Activated naive CD4-positive, alpha-beta T cell treated with anti-CD3 and anti-CD28 coated beads, Interleukin-2, amount 10 ng/mL, durations not matched to agents 7 days and 5 days (primary cell): ENCODE results near the gene LAGE3.
A peak's percentile ranks its signal among the peaks of the same experiment; 100 is the strongest.

Source experiments
- CTCF ChIA-PET: fragments of 350-600 bp; sonication (Branson Sonifier 250); formaldehyde crosslinking; loops from one replicate; lab custom pipeline; 2021; ENCODE audit warnings: antibody characterized with exemption; lab: Charles Lee
- DNase-seq: peaks from one replicate; pipeline ENCODE4 v3.0.0-alpha.2; 2020
- H3K27ac Mint-ChIP-seq: one replicate; pipeline ENCODE4 v1.8.0; 2021; ENCODE audit warnings: mild to moderate bottlenecking, moderate library complexity, mixed read lengths
- H3K27me3 Mint-ChIP-seq: one replicate; pipeline ENCODE4 v1.8.0; 2021; ENCODE audit warnings: mild to moderate bottlenecking, mixed read lengths
- H3K36me3 Mint-ChIP-seq: one replicate; pipeline ENCODE4 v1.8.0; 2021; ENCODE audit warnings: mixed read lengths
- H3K4me1 Mint-ChIP-seq: one replicate; pipeline ENCODE4 v1.8.0; 2021; ENCODE audit warnings: mixed read lengths
- H3K4me3 Mint-ChIP-seq: one replicate; pipeline ENCODE4 v1.8.0; 2021; ENCODE audit warnings: mild to moderate bottlenecking, moderate library complexity, mixed read lengths
- H3K9me3 Mint-ChIP-seq: one replicate; pipeline ENCODE4 v1.8.0; 2021; ENCODE audit warnings: mixed read lengths

Gene LAGE3

DNA sequence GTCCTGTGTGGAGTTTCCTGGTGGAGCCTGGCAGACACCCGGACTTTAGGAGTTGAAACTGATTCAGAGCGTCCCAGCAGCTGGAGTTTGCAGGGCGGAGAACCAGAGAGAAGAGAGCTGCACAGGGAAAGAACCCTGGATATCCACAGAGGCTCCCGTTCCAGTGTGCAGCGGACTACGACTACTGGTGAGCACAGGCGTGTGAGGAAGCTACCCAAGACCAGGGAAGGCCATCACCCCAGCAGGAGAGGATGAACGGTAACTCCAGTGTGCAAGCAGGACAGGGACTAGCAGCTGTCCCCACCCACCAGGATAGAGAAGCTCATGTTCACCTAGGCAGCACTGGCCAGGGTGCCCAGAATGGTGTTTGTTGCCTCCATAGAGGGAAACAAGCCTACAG is 2.3 kb downstream of the LAGE3 start:
- H3K4me3 Mint-ChIP-seq, result peak overlapping the region; percentile 82

DNA sequence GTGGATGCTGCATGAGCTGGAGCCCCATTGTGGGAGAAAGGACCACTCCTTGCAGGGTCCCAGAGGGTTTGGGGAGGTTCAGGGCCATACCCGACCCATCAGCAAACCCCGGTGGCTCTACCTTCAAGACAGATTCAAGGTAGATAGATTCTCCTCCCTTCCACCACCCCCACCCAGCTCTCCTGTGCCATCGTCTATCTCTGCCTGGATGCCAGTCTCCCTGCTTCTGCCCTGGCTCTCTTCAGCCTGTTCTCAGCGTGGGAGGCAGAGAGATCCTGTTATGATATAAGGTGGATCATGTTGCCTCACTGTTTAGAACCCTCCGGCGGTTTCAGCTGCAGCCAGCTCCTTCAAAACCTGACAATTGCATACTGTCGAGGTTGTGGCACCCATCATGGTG is 5.4 kb downstream of the LAGE3 start:
- H3K36me3 Mint-ChIP-seq, result peaks cover 6% of the 10 kb centered on the region
- CTCF ChIA-PET, result no interaction called here
- H3K27me3 Mint-ChIP-seq, result no peaks in the 10 kb centered on the region
- H3K9me3 Mint-ChIP-seq, result no peaks in the 10 kb centered on the region
- no peak overlapping the region for H3K27ac Mint-ChIP-seq
- DNase-seq, result no peak
- no peak overlapping the region for H3K4me3 Mint-ChIP-seq
- peaks cover 28% of the 10 kb centered on the region for H3K4me1 Mint-ChIP-seq

More for the DNA sequence above, 2.3 kb downstream of the LAGE3 start:
- Mint-ChIP-seq H3K9me3 (no peaks in the 10 kb centered on the region), H3K27me3 (no peaks in the 10 kb centered on the region), H3K27ac (peak overlapping the region; percentile 67), H3K36me3 (peaks cover 5% of the 10 kb centered on the region), H3K4me1 (peaks cover 33% of the 10 kb centered on the region)
- DNase-seq, result no peak
- CTCF ChIA-PET, result interaction anchor here (1.2 to 1.5 kb wide), 2 partner anchors 50 to 104 kb away, joined by 3 to 4 read pairs; no protein-coding TSS in a partner anchor

DNA sequence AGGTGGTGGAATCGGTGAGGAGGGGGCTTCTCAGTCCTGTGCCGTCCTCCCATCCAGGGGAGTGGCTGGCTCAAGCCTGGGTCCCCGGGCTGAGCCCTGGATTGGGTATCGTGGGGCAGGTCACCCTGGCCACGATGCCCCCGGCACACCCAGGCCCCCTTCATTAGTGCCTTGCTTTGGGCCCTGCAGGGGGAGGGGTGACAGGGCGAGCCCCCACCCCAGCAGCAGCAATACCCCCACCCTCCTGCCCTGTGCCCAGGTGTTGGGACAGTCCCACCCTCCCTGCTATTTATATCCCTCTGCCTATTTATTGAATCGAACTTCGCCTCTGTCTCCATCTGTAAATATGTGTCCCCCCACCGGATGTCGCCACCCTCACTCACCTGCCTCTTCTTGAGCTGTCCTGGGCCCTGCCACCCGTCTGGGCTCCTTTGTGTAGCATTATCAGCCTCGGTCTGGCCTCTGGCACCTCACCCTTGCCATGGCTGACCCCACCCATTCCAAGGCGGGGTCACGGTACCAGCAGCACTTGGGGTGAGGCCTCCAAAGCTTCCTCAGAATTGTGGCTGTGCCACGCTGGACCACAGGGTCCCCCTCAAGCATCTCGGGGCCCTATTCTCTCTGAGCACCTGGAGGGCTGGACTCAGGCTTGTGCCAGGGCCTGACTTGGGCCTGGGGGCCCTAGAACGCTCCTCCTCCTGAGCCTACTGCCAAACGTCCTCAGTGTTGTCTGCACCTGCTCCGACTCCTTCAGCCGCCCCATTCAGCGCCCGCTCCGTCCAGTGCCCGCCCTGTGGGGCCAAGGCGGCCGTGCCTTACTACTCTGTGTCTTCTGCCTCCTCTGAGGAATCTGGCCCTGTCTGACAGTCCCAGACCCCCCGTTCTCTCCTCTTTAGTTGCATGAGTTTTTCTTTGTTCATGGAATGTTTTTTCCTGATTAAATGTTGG is 6.1 kb downstream of the LAGE3 start:
- CTCF ChIA-PET, result no interaction called here
- Mint-ChIP-seq H3K27ac (no peak overlapping the region), H3K4me1 (peaks cover 23% of the 10 kb centered on the region)

DNA sequence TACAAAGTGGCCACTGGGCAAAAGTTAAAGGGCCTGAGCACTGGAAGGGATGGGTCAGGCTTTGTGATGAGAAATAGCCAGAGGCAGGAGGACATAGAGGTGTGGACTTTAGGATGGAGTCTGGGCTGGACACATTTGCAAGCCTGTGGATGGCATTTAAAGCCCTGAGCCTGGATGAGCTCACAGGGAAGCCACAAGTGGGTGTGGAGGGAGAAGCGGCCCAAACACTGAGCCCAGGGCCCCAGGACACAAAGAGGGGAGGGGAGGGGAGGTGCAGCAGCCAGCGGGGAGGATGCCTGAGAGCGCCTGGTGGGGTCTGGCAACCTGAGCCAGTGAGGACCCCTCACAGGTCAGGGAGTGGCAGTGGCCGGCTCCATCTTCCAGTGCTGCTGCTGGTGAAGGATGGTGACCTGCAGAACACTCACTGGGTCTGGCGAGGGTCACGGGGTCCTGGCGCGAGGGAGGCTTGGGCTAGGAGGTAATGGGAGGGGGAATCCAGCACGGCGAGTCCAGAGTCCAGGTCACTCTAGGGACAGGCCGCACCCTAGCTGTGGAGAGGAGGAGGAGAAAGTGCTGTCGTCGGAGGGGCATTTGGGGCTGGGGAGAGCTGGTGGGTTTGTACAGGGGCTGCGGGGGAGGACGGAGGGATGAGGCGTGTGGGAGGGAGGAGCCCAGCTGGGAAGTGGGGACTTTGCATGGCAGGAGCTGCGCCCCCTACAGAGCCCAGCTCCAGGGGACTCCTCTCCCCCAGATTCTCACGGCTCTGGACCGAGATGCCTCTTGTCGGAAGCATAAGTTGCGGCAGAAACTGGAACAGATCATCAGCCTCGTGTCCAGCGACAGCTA is 7.0 kb downstream of the LAGE3 start:
- Mint-ChIP-seq H3K36me3 (peaks cover 6% of the 10 kb centered on the region), H3K4me3 (no peak overlapping the region), H3K9me3 (no peaks in the 10 kb centered on the region), H3K4me1 (peaks cover 15% of the 10 kb centered on the region), H3K27ac (no peak overlapping the region), H3K27me3 (no peaks in the 10 kb centered on the region)
- CTCF ChIA-PET, result no interaction called here
- DNase-seq, result no peak

More for the DNA sequence above, 6.1 kb downstream of the LAGE3 start:
- no peak for DNase-seq
- Mint-ChIP-seq H3K9me3 (no peaks in the 10 kb centered on the region), H3K4me3 (no peak overlapping the region), H3K36me3 (peaks cover 6% of the 10 kb centered on the region), H3K27me3 (no peaks in the 10 kb centered on the region)

DNA sequence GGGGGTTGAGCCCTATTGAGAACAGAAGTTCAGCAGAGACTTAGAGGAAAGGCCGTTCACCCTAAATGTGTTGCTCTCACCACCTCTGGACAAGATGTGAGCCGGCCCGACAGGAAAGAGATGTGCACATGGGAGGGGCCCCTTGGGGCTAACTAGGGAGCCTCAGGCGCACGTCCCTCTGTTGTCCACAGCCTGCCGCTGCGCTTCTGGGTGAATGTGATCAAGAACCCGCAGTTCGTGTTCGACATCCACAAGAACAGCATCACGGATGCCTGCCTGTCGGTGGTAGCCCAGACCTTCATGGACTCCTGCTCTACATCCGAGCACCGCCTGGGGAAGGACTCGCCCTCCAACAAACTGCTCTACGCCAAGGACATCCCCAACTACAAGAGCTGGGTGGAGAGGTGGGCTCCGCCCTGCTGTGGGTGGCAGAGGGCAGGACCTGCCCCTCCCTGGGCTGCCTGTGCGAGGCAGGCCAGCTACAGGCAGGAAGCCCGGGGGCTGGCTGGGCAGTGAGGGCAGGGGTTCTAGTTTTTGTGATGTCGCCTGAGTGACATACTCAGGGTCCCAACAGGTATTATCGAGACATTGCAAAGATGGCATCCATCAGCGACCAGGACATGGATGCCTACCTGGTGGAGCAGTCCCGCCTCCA is 8.0 kb downstream of the LAGE3 start:
- H3K27ac Mint-ChIP-seq, result no peak overlapping the region
- no peak overlapping the region for H3K4me3 Mint-ChIP-seq
- CTCF ChIA-PET, result no interaction called here
- H3K27me3 Mint-ChIP-seq, result no peaks in the 10 kb centered on the region
- no peaks in the 10 kb centered on the region for H3K9me3 Mint-ChIP-seq
- peaks cover 6% of the 10 kb centered on the region for H3K36me3 Mint-ChIP-seq
- DNase-seq, result no peak
- H3K4me1 Mint-ChIP-seq, result peaks cover 8% of the 10 kb centered on the region

DNA sequence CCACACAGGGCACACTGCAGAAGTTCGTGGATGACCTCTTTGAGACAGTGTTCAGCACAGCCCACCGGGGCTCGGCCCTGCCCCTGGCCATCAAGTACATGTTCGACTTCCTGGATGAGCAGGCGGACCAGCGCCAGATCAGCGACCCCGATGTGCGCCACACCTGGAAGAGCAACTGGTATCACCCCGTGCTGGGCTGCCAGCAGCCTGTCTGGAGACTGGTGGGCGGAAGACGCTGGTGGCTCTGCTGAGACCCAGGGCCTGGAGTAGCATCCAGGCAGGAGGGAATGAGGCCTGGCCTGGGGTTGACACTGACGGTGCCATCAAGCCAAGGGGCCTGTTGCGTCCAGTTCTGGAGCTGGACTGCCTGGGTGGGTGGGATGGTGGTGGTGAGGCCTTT is 8.6 kb downstream of the LAGE3 start:
- no peak for DNase-seq

DNA sequence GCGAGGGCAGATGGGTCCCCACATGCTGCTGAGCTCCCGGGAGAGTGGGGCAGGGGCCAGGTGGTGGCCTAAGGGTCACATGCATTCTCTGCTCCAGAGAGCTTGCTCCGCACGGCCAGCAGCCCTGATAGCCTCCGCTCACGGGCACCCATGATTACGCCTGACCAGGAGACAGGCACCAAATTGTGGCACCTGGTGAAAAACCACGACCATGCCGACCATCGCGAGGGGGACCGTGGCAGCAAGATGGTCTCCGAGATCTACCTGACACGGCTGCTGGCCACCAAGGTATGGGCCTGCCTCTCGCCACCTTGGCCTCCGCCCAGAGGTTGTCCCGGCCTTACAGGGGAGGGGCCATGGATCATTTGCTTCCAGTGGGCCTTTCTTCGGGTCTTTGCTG is 9.2 kb downstream of the LAGE3 start:
- H3K4me3 Mint-ChIP-seq, result no peak overlapping the region
- CTCF ChIA-PET, result no interaction called here

More for the DNA sequence above, 8.6 kb downstream of the LAGE3 start:
- peaks cover 4% of the 10 kb centered on the region for H3K4me1 Mint-ChIP-seq
- CTCF ChIA-PET, result no interaction called here
- H3K9me3 Mint-ChIP-seq, result no peaks in the 10 kb centered on the region
- H3K27ac Mint-ChIP-seq, result no peak overlapping the region
- no peak overlapping the region for H3K4me3 Mint-ChIP-seq
- no peaks in the 10 kb centered on the region for H3K27me3 Mint-ChIP-seq
- peaks cover 4% of the 10 kb centered on the region for H3K36me3 Mint-ChIP-seq

DNA sequence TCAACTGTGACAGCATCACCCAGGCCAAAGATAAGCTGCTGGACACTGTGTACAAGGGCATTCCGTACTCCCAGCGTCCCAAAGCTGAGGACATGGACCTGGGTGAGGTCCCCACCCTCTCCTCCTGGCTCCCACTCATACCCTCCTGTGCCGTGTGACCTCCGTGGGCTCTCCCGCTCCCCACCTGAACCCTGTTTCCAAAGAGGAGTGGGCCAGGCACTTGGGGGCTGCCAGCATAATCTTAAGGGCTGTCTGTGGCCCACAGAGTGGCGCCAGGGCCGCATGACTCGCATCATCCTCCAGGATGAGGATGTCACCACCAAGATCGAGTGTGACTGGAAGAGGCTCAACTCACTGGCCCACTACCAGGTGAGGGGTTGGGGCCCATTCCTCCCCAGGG is 10.0 kb downstream of the LAGE3 start:
- Mint-ChIP-seq H3K9me3 (no peaks in the 10 kb centered on the region), H3K4me1 (peaks cover 3% of the 10 kb centered on the region), H3K4me3 (no peak overlapping the region), H3K27me3 (no peaks in the 10 kb centered on the region), H3K36me3 (peaks cover 3% of the 10 kb centered on the region), H3K27ac (no peak overlapping the region)
- DNase-seq, result no peak
- CTCF ChIA-PET, result no interaction called here

More for the DNA sequence above, 9.2 kb downstream of the LAGE3 start:
- Mint-ChIP-seq H3K9me3 (no peaks in the 10 kb centered on the region), H3K27me3 (no peaks in the 10 kb centered on the region), H3K27ac (no peak overlapping the region), H3K4me1 (peaks cover 3% of the 10 kb centered on the region), H3K36me3 (peaks cover 3% of the 10 kb centered on the region)
- DNase-seq, result no peak

DNA sequence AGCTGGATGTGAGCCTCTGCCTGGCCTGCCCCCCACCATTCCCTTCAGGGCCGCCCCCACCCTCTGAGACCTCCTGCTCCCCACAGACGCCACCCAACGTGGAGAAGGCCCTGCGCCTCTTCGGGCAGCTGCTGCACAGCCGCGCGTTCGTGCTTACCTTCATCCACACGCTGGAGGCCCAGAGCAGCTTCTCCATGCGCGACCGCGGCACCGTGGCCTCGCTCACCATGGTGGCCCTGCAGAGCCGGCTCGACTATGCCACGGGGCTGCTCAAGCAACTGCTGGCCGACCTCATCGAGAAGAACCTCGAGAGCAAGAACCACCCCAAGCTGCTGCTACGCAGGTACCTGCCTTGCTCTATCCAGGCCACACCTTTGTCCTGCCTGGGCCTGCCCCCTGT is 10.9 kb downstream of the LAGE3 start:
- H3K27ac Mint-ChIP-seq, result no peak overlapping the region
- H3K9me3 Mint-ChIP-seq, result no peaks in the 10 kb centered on the region
- CTCF ChIA-PET, result no interaction called here
- peaks cover 3% of the 10 kb centered on the region for H3K36me3 Mint-ChIP-seq
- H3K27me3 Mint-ChIP-seq, result no peaks in the 10 kb centered on the region
- peaks cover 3% of the 10 kb centered on the region for H3K4me1 Mint-ChIP-seq
- no peak for DNase-seq
- no peak overlapping the region for H3K4me3 Mint-ChIP-seq

DNA sequence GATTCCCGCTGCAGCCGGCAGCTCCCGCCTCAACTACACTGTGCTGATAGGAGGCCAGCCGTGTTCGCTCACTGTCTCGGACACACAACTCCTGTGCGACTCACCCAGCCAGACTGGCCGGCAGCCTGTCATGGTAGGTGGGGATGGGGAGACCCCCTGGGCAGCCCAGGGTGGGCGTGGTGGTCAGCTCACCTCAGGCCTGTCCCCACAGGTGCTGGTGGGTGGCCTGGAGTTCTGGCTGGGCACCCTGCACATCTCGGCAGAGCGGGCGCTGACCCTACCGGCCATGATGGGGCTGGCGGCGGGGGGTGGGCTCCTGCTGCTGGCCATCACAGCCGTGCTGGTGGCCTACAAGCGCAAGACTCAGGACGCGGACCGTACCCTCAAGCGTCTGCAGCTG is 11.5 kb downstream of the LAGE3 start:
- Mint-ChIP-seq H3K9me3 (no peaks in the 10 kb centered on the region), H3K27ac (no peak overlapping the region), H3K4me1 (no peaks in the 10 kb centered on the region), H3K4me3 (no peak overlapping the region), H3K27me3 (no peaks in the 10 kb centered on the region), H3K36me3 (peaks cover 3% of the 10 kb centered on the region)
- DNase-seq, result no peak
- CTCF ChIA-PET, result no interaction called here

DNA sequence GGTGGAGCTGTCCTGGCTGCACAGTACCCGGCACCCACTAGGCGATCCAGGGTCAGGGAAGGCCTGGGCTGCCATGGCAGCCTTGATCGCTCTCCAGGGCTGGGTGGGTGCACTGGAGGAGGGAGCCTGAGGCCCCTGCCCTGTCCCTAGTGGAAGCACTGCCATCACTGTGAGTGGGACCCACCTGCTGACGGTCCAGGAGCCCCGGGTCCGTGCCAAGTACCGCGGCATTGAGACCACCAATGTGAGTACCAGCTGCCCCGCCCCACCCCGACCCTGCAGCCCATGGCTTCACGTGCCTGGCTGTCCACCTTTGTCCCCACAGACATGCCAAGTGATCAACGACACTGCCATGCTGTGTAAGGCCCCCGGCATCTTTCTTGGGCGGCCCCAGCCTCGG is 12.2 kb downstream of the LAGE3 start:
- CTCF ChIA-PET, result no interaction called here
- H3K27me3 Mint-ChIP-seq, result no peaks in the 10 kb centered on the region
- H3K4me3 Mint-ChIP-seq, result no peak overlapping the region
- H3K9me3 Mint-ChIP-seq, result no peaks in the 10 kb centered on the region
- H3K4me1 Mint-ChIP-seq, result no peaks in the 10 kb centered on the region
- H3K36me3 Mint-ChIP-seq, result peaks cover 1% of the 10 kb centered on the region
- H3K27ac Mint-ChIP-seq, result no peak overlapping the region
- no peak for DNase-seq

DNA sequence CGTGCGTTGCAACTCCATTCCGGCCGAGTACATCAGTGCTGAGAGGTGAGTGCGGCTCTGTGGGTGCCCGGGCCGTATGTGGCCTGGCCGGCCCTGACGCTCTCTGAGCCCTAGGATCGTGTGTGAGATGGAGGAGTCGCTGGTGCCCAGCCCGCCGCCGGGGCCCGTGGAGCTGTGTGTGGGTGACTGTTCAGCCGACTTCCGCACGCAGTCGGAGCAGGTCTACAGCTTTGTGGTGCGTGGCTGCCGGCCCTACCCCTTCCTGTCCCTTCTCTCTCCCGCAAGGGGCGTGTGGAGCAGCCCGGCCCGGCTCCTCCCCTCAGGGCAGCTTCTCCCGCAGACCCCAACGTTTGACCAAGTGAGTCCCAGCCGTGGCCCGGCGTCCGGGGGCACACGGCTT is 13.0 kb downstream of the LAGE3 start:
- H3K4me3 Mint-ChIP-seq, result no peak overlapping the region
- H3K4me1 Mint-ChIP-seq, result peaks cover 3% of the 10 kb centered on the region
- no peak overlapping the region for H3K27ac Mint-ChIP-seq
- H3K9me3 Mint-ChIP-seq, result no peaks in the 10 kb centered on the region
- CTCF ChIA-PET, result no interaction called here
- no peaks in the 10 kb centered on the region for H3K27me3 Mint-ChIP-seq
- DNase-seq, result no peak
- H3K36me3 Mint-ChIP-seq, result peaks cover 6% of the 10 kb centered on the region

DNA sequence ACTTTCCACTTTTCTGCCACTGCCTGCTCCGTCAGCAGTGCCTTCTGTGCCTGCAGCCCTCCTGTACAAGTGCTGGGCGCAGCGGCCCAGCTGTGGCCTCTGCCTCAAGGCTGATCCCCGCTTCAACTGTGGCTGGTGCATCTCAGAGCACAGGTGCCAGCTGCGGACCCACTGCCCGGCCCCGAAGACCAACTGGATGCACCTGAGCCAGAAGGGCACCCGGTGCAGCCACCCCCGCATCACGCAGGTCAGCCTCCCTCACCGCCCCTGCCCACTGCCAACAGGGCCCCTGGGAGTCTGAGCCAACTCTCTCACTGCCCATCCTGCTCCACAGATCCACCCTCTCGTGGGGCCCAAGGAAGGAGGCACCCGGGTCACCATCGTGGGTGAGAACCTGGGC is 13.5 kb downstream of the LAGE3 start:
- Mint-ChIP-seq H3K36me3 (peaks cover 5% of the 10 kb centered on the region), H3K27me3 (no peaks in the 10 kb centered on the region), H3K9me3 (no peaks in the 10 kb centered on the region), H3K4me3 (no peak overlapping the region), H3K27ac (no peak overlapping the region), H3K4me1 (peaks cover 3% of the 10 kb centered on the region)
- no peak for DNase-seq
- CTCF ChIA-PET, result no interaction called here

DNA sequence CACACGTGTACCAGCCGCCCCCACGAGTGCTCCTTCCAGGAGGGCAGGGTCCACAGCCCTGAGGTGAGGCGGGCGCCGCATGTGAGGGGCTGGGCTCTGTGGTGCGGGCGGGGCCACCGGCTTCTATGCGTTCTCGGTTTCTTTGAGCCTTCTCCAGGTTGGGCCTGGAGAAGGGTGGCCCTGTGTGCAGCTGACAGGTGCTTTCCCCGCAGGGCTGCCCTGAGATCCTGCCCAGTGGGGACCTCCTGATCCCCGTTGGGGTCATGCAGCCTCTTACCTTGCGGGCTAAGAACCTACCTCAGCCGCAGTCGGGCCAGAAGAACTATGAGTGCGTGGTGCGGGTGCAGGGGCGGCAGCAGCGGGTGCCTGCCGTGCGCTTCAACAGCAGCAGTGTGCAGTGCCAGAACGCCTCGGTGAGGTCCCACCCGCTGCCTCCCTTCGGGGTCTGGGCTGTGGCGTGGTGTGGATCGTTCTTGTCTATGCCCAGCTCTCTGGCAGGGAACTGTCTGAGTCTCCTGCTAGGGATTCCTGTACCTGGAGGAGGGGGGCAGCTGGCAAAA is 14.2 kb downstream of the LAGE3 start:
- Mint-ChIP-seq H3K9me3 (no peaks in the 10 kb centered on the region), H3K36me3 (peaks cover 5% of the 10 kb centered on the region), H3K27me3 (no peaks in the 10 kb centered on the region), H3K4me1 (peaks cover 6% of the 10 kb centered on the region), H3K4me3 (no peak overlapping the region), H3K27ac (no peak overlapping the region)
- no peak for DNase-seq
- CTCF ChIA-PET, result no interaction called here
